CD4-positive, alpha-beta T cell treated with Interleukin-6 for 4 hours (primary cell): ENCODE data around the gene UTS2R.
"Not testable (repeated sequence)": the region's sequence is repeated elsewhere in the genome, so short reads cannot be mapped to it uniquely, and the experiment has no call there.

Experiments
- DNase-seq: peaks from one replicate; pipeline ENCODE4 v3.0.0-alpha.2; 2020; ENCODE audit warnings: mixed read lengths

UTS2R gene

DNA sequence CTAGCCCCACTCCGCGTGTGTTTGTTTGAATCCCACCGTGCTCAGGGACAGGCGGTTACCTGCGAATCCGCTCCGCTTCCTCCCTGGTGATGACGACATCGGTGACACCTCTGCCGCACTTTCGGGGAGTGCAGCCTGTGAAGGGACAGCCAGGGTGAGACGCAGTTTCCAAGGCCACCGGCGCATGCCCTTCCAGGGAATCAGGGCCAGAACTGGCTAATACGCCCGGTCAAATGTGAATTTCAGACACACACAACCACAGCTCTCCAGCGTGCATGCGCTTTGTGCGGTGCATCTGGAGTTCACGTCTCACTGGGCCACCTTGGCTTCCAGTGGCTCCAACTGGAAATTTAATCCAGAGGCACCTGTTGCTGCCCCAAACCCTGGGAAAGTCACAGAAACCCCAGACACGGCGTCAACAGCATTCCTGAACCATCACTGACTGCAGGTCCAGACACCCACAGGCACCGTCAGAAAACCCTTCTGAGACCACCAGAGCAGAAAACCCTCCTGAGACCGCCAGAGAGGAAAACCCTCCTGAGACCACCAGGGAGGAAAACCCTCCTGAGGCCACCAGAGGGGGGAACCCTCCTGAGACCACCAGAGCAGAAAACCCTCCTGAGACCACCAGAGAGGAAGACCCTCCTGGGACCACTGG lies 40.0 kb downstream of the UTS2R start:
- no peak for DNase-seq

- DNase-seq, result not testable (repeated sequence)
These were observed 40.5 kb downstream of the UTS2R start for GRCh38 chr17:82412081-82412480.

DNA sequence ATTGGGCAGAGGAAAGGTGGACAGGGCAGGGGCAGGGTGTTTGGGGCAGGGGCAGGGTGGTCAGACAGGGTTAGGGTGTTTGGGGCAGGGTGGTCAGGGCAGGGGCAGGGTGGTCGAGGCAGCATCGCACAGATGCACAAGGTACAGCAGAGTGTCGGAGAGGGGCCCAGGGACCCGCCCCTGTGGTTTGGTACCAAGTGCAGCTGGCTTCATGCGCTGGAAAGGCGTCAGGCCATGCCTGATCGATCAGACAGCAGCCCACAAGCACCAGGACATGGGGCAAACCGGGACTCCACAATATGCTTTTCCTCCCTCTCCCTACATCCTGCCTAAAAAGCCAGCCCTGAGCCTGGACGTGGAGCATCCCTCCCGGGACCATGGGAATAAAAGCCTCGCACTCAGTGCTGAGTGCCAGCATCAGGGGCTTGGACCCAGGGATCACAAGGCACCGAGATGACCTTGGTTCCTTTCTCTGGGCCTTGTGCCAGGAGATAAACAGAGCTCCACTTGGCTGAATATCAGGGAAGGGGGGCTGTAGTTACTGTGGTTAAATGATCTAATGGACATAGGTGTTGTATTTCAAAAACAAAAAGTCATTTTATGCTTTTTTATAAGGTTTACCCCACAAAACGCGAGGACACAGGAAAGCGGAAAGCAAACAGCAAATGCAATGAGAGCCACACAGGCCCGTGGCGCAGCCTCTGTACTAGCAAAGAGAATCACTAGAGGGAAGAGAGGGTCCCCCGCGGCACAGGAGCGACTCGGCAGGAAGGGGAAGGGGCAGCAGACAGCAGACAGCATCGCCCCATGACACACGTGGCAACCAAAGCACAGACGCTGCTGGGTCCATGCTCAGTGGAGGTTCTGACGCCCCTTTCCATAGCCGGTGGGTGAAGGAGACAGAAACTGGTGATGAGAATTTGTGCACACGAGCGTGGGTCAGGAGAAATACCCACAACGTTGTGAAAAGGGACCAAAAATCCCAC lies 41.3 kb downstream of the UTS2R start:
- no peak for DNase-seq

DNA sequence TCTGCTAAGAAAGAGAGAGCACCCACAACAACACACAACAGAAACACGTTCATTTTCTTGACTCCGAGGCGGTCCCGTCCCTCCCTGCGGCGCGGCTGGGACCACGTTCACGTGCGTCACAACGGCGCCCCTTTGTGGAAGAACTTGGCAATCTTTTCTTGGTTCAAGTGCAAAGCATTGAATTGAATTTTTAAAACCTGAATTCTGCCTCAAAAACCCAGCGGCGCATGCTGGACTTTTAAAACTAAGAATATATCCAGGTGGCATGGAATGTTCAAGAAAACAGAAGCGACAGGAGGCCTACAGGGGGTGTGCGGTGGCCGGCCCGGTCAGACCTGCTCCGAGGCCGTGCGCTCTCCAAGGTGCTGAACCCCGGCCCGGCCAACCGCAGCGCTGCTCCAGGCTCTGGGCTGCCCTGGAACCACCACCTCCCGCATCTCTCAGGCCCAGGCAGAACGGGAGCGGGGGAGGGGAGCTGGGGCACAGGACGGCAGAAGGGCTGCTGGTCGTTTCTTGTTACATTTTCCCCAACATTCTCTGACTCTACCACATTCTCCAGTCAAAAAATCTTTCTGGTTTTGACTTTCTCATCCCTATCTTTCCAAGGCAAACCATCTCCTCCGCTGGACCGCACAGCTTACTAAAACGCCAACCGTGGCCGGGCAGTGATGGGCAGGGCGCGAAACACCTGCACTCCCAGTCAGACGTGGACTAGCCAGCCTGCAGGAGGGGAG lies 43.1 kb downstream of the UTS2R start:
- DNase-seq, result peak; percentile 79

DNA sequence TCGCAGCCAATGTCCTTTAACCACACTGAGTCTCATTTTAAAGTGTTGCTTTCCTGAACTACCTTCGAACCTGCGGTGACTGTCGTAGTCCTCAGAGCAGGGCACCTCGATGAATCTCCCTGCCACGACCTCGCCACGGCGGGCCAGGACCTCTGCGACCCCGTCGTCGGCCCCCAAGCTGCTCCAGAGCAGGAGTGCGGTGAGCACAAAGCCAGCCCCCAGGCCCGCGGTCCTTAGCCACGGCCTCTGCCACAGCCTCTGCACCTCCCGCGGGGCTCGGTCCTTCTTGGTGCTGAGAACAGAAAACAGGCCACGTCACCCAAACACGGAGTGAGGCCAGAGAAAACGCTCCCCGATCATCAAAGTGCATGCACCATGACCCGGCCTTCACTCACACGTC lies 43.8 kb downstream of the UTS2R start:
- no peak for DNase-seq

- no peak for DNase-seq
These were observed 44.2 kb downstream of the UTS2R start for GRCh38 chr17:82415786-82416185.

GRCh38 chr17:82416264-82416663 lies 44.7 kb downstream of the UTS2R start:
- DNase-seq, result no peak

DNA sequence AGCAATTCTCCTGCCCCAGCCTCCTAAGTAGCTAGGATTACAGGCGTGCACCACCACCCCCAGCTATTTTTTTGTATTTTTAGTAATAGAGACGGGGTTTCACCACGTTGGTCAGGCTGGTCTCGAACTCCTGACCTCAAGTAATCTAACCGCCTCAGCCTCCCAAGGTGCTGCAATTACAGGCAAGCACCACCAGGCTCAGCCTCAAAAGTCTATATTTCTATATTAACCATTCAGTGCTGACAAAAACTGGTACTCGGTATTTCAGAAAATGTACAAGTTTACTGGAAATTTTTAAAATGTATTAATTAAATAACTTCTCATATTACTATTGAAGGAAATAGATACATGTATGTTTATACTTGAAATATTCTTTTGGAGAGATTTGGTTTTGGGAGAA lies 45.2 kb downstream of the UTS2R start:
- DNase-seq, result no peak

- DNase-seq, result peak; percentile 89
These were observed 46.7 kb downstream of the UTS2R start, which contains the start of the genes HEXD and OGFOD3 for GRCh38 chr17:82418001-82418986. Gene HEXD, plus strand, starts transcription at chr17:82418347. Its CDS starts 1,453 bp downstream, at chr17:82419800. Gene OGFOD3, minus strand, starts transcription at chr17:82418586. Its CDS starts 101 bp downstream, at chr17:82418485.

DNA sequence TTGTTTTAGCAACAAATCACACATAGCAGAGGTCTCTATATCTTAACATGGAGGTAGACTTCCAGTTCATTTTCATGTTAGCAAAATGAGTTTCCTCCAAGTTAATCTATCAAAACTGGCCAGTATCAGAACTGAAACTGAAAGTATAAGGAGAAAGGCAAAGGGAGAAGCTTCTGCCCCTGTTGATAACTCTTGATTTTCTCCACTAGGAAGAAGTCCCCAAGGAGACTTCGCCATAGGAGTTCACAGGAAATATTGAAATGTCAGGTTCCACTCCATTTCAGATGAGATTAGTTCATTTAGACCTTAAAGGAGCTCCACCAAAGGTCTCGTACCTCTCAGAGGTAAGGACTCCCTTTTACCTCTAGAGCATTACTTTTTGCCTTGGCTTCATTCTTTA lies 48.0 kb downstream of the UTS2R start:
- DNase-seq, result no peak

- peak; percentile 72 for DNase-seq
These were observed 52.7 kb downstream of the UTS2R start for GRCh38 chr17:82424001-82424862.

GRCh38 chr17:82424863-82425159 lies 53.2 kb downstream of the UTS2R start:
- no peak for DNase-seq
